Measurements from ENCODE around the gene AAR2. TPM values are rescaled to one million over a fixed set of nuclear protein-coding genes. Genes with fewer than 3 reads are reported as not detected.

AAR2 gene
- polyA plus RNA-seq, 1 of the 3 experiments (the other 2 are of a cell fraction), result 17.4 TPM

DNA sequence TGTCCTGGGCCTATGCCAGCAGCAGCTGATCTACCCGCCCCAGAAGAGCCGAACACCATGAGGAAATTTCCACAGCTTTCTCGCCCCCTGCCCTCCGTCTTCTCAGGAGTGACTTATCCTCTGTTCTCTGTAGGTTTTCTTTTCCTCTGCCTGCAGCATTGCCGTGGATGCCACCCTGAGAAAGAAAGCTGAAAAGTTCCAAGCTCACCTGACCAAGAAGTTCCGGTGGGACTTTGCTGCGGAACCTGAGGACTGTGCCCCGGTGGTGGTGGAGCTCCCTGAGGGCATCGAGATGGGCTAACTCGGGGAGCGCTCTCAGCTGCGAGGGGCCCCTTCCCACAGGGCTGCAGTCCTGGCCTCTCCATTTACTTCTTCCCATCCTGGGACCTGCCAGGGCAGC is 19.2 kb downstream of the AAR2 start:
- H3K9ac ChIP-seq, result no peak overlapping the region
- no peak for TF ChIP-seq FOSL2 (IDR thresholded peaks at IDR 0.05; ENCODE audit: borderline replicate concordance, low read depth)
- TF ChIP-seq MEF2A (IDR thresholded peaks at IDR 0.05; ENCODE audit: borderline replicate concordance, low read depth), result no peak
- no peak for TF ChIP-seq TAF1 (IDR thresholded peaks at IDR 0.05; ENCODE audit: borderline replicate concordance, low read depth, low read length)
- TF ChIP-seq, protein P1, sequence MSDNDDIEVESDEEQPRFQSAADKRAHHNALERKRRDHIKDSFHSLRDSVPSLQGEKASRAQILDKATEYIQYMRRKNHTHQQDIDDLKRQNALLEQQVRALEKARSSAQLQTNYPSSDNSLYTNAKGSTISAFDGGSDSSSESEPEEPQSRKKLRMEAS (IDR thresholded peaks at IDR 0.05; ENCODE audit: low read depth), result no peak
- TF ChIP-seq, protein P2, sequence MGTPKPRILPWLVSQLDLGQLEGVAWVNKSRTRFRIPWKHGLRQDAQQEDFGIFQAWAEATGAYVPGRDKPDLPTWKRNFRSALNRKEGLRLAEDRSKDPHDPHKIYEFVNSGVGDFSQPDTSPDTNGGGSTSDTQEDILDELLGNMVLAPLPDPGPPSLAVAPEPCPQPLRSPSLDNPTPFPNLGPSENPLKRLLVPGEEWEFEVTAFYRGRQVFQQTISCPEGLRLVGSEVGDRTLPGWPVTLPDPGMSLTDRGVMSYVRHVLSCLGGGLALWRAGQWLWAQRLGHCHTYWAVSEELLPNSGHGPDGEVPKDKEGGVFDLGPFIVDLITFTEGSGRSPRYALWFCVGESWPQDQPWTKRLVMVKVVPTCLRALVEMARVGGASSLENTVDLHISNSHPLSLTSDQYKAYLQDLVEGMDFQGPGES (IDR thresholded peaks at IDR 0.05; ENCODE audit: low read depth, low read length), result no peak
- TF ChIP-seq MXI1 (IDR thresholded peaks at IDR 0.05; ENCODE audit: low read depth, low read length), result no peak
- TF ChIP-seq TEAD4 (IDR thresholded peaks at IDR 0.05; ENCODE audit: borderline replicate concordance, insufficient read depth), result no peak
- TF ChIP-seq GABPA (IDR thresholded peaks at IDR 0.05; ENCODE audit: low read depth), result no peak
- TF ChIP-seq PBX3 (IDR thresholded peaks at IDR 0.05), result no peak
- no peak for TF ChIP-seq YY1 (IDR thresholded peaks at IDR 0.05; ENCODE audit: low read depth)
- TF ChIP-seq CHD2 (IDR thresholded peaks at IDR 0.05; ENCODE audit: low read length, partially characterized antibody), result no peak
- TF ChIP-seq TCF12 (IDR thresholded peaks at IDR 0.05), result no peak
- TF ChIP-seq RCOR1 (IDR thresholded peaks at IDR 0.05; ENCODE audit: low read length), result no peak
- no peak for TF ChIP-seq SIN3A (IDR thresholded peaks at IDR 0.05; ENCODE audit: borderline replicate concordance, low read depth, low read length)
- TF ChIP-seq RXRA (IDR thresholded peaks at IDR 0.05; ENCODE audit: borderline replicate concordance, low read depth), result no peak
- no peak for TF ChIP-seq ELF1 (IDR thresholded peaks at IDR 0.05)
- TF ChIP-seq NRF1 (IDR thresholded peaks at IDR 0.05; ENCODE audit: low read depth, low read length), result no peak
- no peak for TF ChIP-seq GATA2 (CRISPR knock-in tag; IDR thresholded peaks at IDR 0.05)
- TF ChIP-seq RAD21 (IDR thresholded peaks at IDR 0.05; ENCODE audit: low read length), result no peak
- TF ChIP-seq, protein P3, sequence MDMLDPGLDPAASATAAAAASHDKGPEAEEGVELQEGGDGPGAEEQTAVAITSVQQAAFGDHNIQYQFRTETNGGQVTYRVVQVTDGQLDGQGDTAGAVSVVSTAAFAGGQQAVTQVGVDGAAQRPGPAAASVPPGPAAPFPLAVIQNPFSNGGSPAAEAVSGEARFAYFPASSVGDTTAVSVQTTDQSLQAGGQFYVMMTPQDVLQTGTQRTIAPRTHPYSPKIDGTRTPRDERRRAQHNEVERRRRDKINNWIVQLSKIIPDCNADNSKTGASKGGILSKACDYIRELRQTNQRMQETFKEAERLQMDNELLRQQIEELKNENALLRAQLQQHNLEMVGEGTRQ (IDR thresholded peaks at IDR 0.05; ENCODE audit: borderline replicate concordance, low read depth, low read length), result no peak
- 92% methylated on average over 11 of the region's 12 CpGs for WGBS (ENCODE audit: low lambda C conversion rate)
- no peak for DNase-seq
- H3K27ac ChIP-seq (ENCODE audit: low read depth in 2 of 2, low read length in 1 of 2), result no peak overlapping the region
- ChIA-PET CTCF (interaction anchor here (1.2 to 1.7 kb wide), 3 partner anchors 13 to 183 kb away, joined by 3 to 5 read pairs (median 4); no protein-coding TSS in a partner anchor), POLR2A (no interaction called here)
- H2AFZ ChIP-seq (ENCODE audit: low read depth), result no peak overlapping the region
- no peaks in the 10 kb centered on the region for H3F3A ChIP-seq (replicated peaks; ENCODE audit: insufficient read depth)
- H4K20me1 ChIP-seq (ENCODE audit: insufficient read depth), result no peaks in the 10 kb centered on the region
- peaks cover 6 to 44% of the 10 kb centered on the region in 2 experiments for H3K36me3 ChIP-seq (replicated peaks in 1 of 2; ENCODE audit: control insufficient read depth in 1 of 2, insufficient read depth in 2 of 2, low read length in 1 of 2)
- no peak overlapping the region for H3K4me3 ChIP-seq (ENCODE audit: low read depth in 2 of 2, low read length in 1 of 2)
- H3K9me3 ChIP-seq, result no peaks in the 10 kb centered on the region
- H3K79me2 ChIP-seq (ENCODE audit: insufficient read depth), result peaks cover 7% of the 10 kb centered on the region
- no peaks in the 10 kb centered on the region for H3K9me2 ChIP-seq
- no peaks in the 10 kb centered on the region for H3K27me3 ChIP-seq (ENCODE audit: insufficient read depth)
- no peak overlapping the region for H3K4me2 ChIP-seq
- H3K4me1 ChIP-seq (ENCODE audit: control insufficient read depth in 1 of 2, insufficient read depth in 2 of 2, low read depth in 1 of 2, low read length in 1 of 2), result no peaks in the 10 kb centered on the region

Measured in SK-N-SH (cell line).